T47D (cell line): Measurements from ENCODE around the gene TNFSF12.
"Not testable (repeated sequence)": the region's sequence is repeated elsewhere in the genome, so short reads cannot be mapped to it uniquely, and the experiment has no call there.

ENCODE experiments used
- DNase-seq, 2 experiments: peaks; one replicate each; pipeline versions ENCODE4 v3.0.0 to v3.0.0-alpha.2; 2011 to 2012; ENCODE audit warnings: low read depth in 1 of 2, low spot score in 1 of 2
- JUND ChIP-seq: IDR thresholded peaks from 2 replicates; pipeline ENCODE4 v1.6.1; 2012; ENCODE audit warnings: low read depth
- in situ Hi-C: cut with HindIII; loops from 2 replicates; pipeline ENCODE4 v1.10.0; 2016; ENCODE audit warnings: low sequenced_read_pairs, low pct_unique_long_range_greater_than_20kb

TNFSF12 gene

GRCh38 chr17:7588553-7589203 is 39.8 kb downstream of the TNFSF12 start:
- in situ Hi-C loops: no loop called here
- no peak for TF ChIP-seq JUND
- no peak for DNase-seq

GRCh38 chr17:7589204-7589868 is 40.5 kb downstream of the TNFSF12 start:
- in situ Hi-C loops: no loop called here
- no peak for TF ChIP-seq JUND
- no peak for DNase-seq

DNA sequence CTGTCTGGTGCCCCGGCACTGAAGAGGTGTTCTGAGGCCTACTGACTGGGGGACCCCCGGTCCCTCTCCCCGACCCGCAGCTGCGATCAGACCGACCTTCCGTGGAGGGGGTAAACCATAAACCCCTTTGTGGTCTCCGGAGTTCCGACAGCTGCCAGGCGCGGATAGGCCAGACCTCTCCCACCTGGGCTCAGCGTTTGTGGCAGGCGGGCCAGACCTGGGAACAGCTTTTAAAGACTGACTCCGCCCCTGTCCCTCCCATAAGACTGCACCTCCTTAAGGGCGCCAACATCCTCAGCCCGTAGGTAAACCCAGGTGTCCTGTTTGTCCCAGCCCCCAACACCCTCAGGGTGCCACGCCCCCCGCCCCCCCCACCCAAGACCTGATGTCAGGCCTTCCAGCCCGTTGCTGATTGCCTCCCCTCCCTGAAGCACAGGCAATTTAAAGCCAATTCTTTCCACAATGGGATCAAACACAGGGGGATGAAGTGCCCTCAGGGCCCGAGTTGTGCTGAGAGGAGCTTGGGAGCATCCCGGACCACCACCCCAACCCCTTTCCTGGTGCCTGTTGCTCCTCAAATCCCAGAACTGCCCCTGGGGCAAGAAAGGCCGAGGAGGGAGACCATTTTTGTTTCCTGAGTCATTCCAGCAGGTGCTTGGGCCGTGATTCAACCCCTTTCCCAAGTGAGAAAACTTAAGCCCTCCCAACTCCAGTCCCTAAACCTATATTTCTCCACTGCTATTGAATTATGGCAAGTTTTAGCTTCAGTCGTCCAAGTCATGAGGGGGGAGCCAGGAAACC is 41.2 kb downstream of the TNFSF12 start, which contains the start of gene SOX15:
TSS of gene SOX15 (minus strand) at position 204 of the 801 bp plus-strand sequence. CDS start 418 bp downstream, outside the sequence.
- in situ Hi-C loops: no loop called here
- TF ChIP-seq JUND: no peak
- DNase-seq: peak in 1 of 2 experiments; percentile 56

- in situ Hi-C loops: no loop called here
- no peak for TF ChIP-seq JUND
- DNase-seq: no peak
Measured at GRCh38 chr17:7590743-7591142, 41.9 kb downstream of the TNFSF12 start.

GRCh38 chr17:7591596-7591995 is 42.7 kb downstream of the TNFSF12 start:
- in situ Hi-C loops: no loop called here
- no peak for DNase-seq
- TF ChIP-seq JUND: no peak

GRCh38 chr17:7592422-7593021 is 43.7 kb downstream of the TNFSF12 start:
- TF ChIP-seq JUND: no peak
- in situ Hi-C loops: no loop called here
- DNase-seq: no peak

GRCh38 chr17:7593296-7593695 is 44.4 kb downstream of the TNFSF12 start:
- no peak for TF ChIP-seq JUND
- DNase-seq: no peak
- in situ Hi-C loops: no loop called here

DNA sequence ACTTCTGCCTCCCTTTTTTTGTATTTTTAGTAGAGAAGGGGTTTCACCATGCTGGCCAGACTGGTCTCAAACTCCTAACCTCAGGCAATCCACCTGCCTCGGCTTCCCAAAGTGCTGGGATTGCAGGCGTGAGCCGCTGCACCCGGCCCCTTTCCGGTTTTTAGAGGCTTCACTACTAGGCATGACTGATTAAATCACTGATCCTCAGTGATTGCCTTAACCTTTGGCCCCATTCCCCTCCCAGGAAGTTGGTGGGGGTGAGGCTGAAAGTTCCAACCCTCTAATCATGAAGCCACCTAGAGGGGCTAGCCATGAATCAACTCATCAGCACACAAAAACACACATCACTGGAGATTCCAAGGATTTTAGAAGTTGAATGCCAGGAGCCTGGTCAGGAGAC is 48.7 kb downstream of the TNFSF12 start:
- in situ Hi-C loops, DNase-seq: not testable (repeated sequence)

GRCh38 chr17:7606280-7606679 is 57.4 kb downstream of the TNFSF12 start:
- DNase-seq: no peak
- no peak for TF ChIP-seq JUND

More at GRCh38 chr17:7606280-7606679, 57.4 kb downstream of the TNFSF12 start:
- in situ Hi-C loops: no loop called here
